ENCODE measurements around the gene MAEA.

GRCh38 chr4:1323635-1324442, 34.1 kb downstream of the MAEA start:
- TF ChIP-seq CTCF (IDR thresholded peaks at IDR 0.05; ENCODE audit: low read depth, low read length) (no peak), POLR2A (IDR thresholded peaks at IDR 0.05; ENCODE audit: extremely low read depth, insufficient read length) (no peak)

Data from NB4 (cell line).